ENCODE data around the gene ENTR1. TPM values are rescaled to one million over a fixed set of nuclear protein-coding genes. Genes with fewer than 3 reads are reported as not detected.
"Not testable (repeated sequence)": the region's sequence is repeated elsewhere in the genome, so short reads cannot be mapped to it uniquely, and the experiment has no call there.

The ENTR1 gene
- total and polyA plus RNA-seq, 12 donors, result 11.5 to 26.9 (median 15.8) TPM

- WGBS, 2 donors, result 88 to 91% methylated on average over 7 of the region's 7 CpGs
- H3K36me3 ChIP-seq, result peaks cover 0 to 58% (median 17%) of the 10 kb centered on the region in 9 donors
- intact Hi-C loops (cut with DNase I), result loop anchor here in 2 of 10 donors (10.0 kb wide), 2 partner anchors 63 to 93 kb away; no protein-coding TSS in a partner anchor
- ATAC-seq (no peak), DNase-seq (no peak)
- TF ChIP-seq, protein P1, sequence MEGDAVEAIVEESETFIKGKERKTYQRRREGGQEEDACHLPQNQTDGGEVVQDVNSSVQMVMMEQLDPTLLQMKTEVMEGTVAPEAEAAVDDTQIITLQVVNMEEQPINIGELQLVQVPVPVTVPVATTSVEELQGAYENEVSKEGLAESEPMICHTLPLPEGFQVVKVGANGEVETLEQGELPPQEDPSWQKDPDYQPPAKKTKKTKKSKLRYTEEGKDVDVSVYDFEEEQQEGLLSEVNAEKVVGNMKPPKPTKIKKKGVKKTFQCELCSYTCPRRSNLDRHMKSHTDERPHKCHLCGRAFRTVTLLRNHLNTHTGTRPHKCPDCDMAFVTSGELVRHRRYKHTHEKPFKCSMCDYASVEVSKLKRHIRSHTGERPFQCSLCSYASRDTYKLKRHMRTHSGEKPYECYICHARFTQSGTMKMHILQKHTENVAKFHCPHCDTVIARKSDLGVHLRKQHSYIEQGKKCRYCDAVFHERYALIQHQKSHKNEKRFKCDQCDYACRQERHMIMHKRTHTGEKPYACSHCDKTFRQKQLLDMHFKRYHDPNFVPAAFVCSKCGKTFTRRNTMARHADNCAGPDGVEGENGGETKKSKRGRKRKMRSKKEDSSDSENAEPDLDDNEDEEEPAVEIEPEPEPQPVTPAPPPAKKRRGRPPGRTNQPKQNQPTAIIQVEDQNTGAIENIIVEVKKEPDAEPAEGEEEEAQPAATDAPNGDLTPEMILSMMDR (IDR thresholded peaks at IDR 0.05), result no peak
- no peak overlapping the region for H3K27ac ChIP-seq
- H3K9me3 ChIP-seq, result no peaks in the 10 kb centered on the region
- peaks cover 8 to 35% (median 25%) of the 10 kb centered on the region in 9 donors for H3K4me1 ChIP-seq
- H3K27me3 ChIP-seq, result no peaks in the 10 kb centered on the region
- H3K4me3 ChIP-seq, result no peak overlapping the region
Measured at GRCh38 chr9:136407911-136408310, 2.5 kb downstream of the ENTR1 start.

- H3K36me3 ChIP-seq, result peaks cover 0 to 56% (median 14%) of the 10 kb centered on the region in 9 donors
- ATAC-seq, result not testable (repeated sequence)
Measured at GRCh38 chr9:136407061-136407460, 3.4 kb downstream of the ENTR1 start.

GRCh38 chr9:136405904-136406303 lies 4.5 kb downstream of the ENTR1 start:
- H3K9me3 ChIP-seq, H3K4me3 ChIP-seq, ATAC-seq, DNase-seq, H3K27ac ChIP-seq, H3K27me3 ChIP-seq: not testable (repeated sequence)
- intact Hi-C loops (cut with DNase I), result loop anchor here in 2 of 10 donors (10.0 kb wide), 2 partner anchors 61 to 91 kb away; no protein-coding TSS in a partner anchor
- Histone ChIP-seq H3K36me3 (peaks cover 0 to 60% (median 14%) of the 10 kb centered on the region in 9 donors), H3K4me1 (peaks cover under 1 to 23% (median 13%) of the 10 kb centered on the region in 9 donors)
- 90 to 92% methylated on average over 10 of the region's 10 CpGs for WGBS, 2 donors

More at GRCh38 chr9:136407061-136407460, 3.4 kb downstream of the ENTR1 start:
- not testable (repeated sequence) for H3K9me3 ChIP-seq, H3K27me3 ChIP-seq, DNase-seq, H3K4me3 ChIP-seq, H3K27ac ChIP-seq
- 91 to 93% methylated on average over 28 of the region's 28 CpGs for WGBS, 2 donors
- H3K4me1 ChIP-seq, result peaks cover 8 to 35% (median 24%) of the 10 kb centered on the region in 9 donors
- intact Hi-C loops (cut with DNase I), result loop anchor here in 2 of 10 donors (10.0 kb wide), 2 partner anchors 62 to 92 kb away; no protein-coding TSS in a partner anchor

GRCh38 chr9:136405481-136405880 lies 4.9 kb downstream of the ENTR1 start:
- intact Hi-C loops (cut with DNase I), result loop anchor here in 2 of 10 donors (10.0 kb wide), 2 partner anchors 61 to 91 kb away; no protein-coding TSS in a partner anchor
- H3K36me3 ChIP-seq, result peaks cover 0 to 60% (median 14%) of the 10 kb centered on the region in 9 donors
- H3K4me1 ChIP-seq, result peaks cover 2 to 27% (median 16%) of the 10 kb centered on the region in 9 donors
- no peaks in the 10 kb centered on the region for H3K9me3 ChIP-seq
- ATAC-seq, result no peak
- no peak overlapping the region for H3K27ac ChIP-seq
- no peak for DNase-seq
- TF ChIP-seq, protein P1 (IDR thresholded peaks at IDR 0.05), result no peak
- H3K4me3 ChIP-seq, result no peak overlapping the region
- WGBS, 2 donors, result 89 to 90% methylated on average over 7 of the region's 7 CpGs
- no peaks in the 10 kb centered on the region for H3K27me3 ChIP-seq

DNA sequence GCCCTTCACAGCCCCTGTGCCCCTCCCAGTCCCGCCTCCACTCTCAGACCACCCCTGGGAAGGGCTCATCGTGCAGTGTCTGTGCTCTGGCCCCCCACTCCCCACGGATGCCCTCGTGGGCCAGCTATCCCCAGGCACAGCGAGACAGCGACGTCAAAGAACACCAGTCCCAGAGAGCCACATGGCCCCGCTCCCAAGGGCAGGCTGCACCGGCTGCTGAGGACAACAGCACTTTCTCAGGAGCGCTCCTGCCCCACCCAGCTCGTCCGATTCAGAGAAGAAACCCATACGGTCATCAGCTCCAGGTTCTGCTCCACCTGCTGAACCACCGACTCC lies 5.6 kb downstream of the ENTR1 start:
- H3K27me3 ChIP-seq, result no peaks in the 10 kb centered on the region
- H3K27ac ChIP-seq, result no peak overlapping the region
- DNase-seq (no peak), ATAC-seq (no peak)
- no peak overlapping the region for H3K4me3 ChIP-seq
- intact Hi-C loops (cut with DNase I), result loop anchor here in 4 of 10 donors (5.0 to 10.0 kb wide), 4 partner anchors 60 to 92 kb away; no protein-coding TSS in a partner anchor
- H3K9me3 ChIP-seq, result no peaks in the 10 kb centered on the region
- H3K4me1 ChIP-seq, result peaks cover 5 to 27% (median 17%) of the 10 kb centered on the region in 9 donors
- TF ChIP-seq, protein P1 (IDR thresholded peaks at IDR 0.05), result no peak
- 87 to 92% methylated on average over 14 of the region's 14 CpGs for WGBS, 2 donors
- H3K36me3 ChIP-seq, result peaks cover 0 to 60% (median 14%) of the 10 kb centered on the region in 9 donors

Measured in heart right ventricle (tissue), 16 donors.